Measurements from ENCODE around the gene CFAP77. TPM values are rescaled to one million over a fixed set of nuclear protein-coding genes. Genes with fewer than 3 reads are reported as not detected.
"Not testable (repeated sequence)": the region's sequence is repeated elsewhere in the genome, so short reads cannot be mapped to it uniquely, and the experiment has no call there.

The CFAP77 gene
- total and polyA plus RNA-seq, 9 donors = 0.11 to 13.8 (median 0.47) TPM; not detected in 4

DNA sequence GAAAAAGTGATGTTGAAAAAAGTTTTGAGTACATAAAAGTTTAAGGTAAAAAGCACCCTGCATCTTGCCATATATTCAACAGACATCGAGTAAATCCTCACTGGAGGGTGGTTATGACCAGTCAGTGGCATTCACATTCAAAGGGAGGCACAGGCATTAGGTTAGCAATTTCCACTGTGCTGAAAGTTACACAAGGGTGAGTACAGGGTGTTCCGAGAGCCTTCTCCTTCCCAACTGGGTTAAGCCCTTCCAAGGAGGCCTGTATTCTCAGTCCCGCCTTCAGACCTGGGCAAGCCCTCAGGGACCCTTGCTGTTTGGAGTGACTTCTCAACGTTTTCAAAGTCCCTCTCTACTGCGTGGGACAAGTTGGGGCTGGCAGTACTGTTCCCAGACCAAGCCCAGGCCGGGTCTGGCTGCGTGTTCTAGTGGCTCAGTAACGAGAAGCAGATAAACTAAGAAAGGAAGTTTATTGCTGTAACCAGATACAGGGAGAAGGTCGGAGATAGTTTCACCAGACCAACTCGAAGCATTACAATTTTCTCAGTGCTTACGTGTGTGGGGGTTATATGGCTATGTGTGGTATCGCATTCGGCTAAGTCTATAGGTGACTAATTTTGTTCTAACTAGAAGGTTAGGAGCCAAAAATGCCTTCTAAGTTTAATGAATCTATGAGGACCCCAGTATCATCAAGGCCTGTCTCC lies 42.2 kb upstream of the CFAP77 start:
- no peak overlapping the region for H3K4me3 ChIP-seq
- no peaks in the 10 kb centered on the region for H3K36me3 ChIP-seq
- no peaks in the 10 kb centered on the region for H3K9me3 ChIP-seq
- no peak for TF ChIP-seq EP300 (IDR thresholded peaks at IDR 0.05)
- TF ChIP-seq POLR2A (IDR thresholded peaks at IDR 0.05) = no peak
- TF ChIP-seq, protein P1, sequence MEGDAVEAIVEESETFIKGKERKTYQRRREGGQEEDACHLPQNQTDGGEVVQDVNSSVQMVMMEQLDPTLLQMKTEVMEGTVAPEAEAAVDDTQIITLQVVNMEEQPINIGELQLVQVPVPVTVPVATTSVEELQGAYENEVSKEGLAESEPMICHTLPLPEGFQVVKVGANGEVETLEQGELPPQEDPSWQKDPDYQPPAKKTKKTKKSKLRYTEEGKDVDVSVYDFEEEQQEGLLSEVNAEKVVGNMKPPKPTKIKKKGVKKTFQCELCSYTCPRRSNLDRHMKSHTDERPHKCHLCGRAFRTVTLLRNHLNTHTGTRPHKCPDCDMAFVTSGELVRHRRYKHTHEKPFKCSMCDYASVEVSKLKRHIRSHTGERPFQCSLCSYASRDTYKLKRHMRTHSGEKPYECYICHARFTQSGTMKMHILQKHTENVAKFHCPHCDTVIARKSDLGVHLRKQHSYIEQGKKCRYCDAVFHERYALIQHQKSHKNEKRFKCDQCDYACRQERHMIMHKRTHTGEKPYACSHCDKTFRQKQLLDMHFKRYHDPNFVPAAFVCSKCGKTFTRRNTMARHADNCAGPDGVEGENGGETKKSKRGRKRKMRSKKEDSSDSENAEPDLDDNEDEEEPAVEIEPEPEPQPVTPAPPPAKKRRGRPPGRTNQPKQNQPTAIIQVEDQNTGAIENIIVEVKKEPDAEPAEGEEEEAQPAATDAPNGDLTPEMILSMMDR (IDR thresholded peaks at IDR 0.05) = no peak
- intact Hi-C loops (cut with DNase I) = no loop called here
- 55 to 57% (median 57%) methylated on average over 13 of the region's 13 CpGs for WGBS, 3 donors
- no peak overlapping the region for H3K27ac ChIP-seq
- DNase-seq = no peak
- no peaks in the 10 kb centered on the region for H3K27me3 ChIP-seq
- no peaks in the 10 kb centered on the region for H3K4me1 ChIP-seq (ENCODE audit: insufficient read depth)

DNA sequence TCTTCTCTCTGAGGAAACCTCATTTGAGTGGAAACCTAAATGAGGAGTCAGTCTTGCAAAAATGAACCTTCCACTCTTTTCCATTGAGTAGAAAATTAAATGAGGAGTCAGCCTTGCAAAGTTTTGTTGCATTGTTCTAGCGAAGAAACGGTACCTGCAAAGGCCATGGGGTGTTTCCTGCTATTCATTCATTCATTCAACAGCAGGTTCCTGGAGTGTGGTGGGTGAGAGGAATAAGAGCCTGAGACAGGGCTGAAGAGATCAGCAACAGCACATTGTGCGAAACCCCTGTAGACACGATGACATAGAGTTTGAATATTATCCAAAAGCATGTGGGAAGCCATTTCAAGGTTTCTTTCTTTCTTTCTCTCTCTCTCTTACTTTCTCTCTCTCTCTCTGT lies 40.6 kb upstream of the CFAP77 start:
- intact Hi-C loops (cut with DNase I) = no loop called here
- H3K4me3 ChIP-seq = no peak overlapping the region
- H3K4me1 ChIP-seq (ENCODE audit: insufficient read depth) = no peaks in the 10 kb centered on the region
- TF ChIP-seq, protein P1 (IDR thresholded peaks at IDR 0.05) = no peak
- TF ChIP-seq POLR2A (IDR thresholded peaks at IDR 0.05) (no peak), EP300 (IDR thresholded peaks at IDR 0.05) (no peak)
- no peak overlapping the region for H3K27ac ChIP-seq
- no peaks in the 10 kb centered on the region for H3K9me3 ChIP-seq
- H3K36me3 ChIP-seq = no peaks in the 10 kb centered on the region
- no peaks in the 10 kb centered on the region for H3K27me3 ChIP-seq
- 82 to 94% (median 94%) methylated on average over 4 of the region's 4 CpGs for WGBS, 3 donors
- DNase-seq = no peak

DNA sequence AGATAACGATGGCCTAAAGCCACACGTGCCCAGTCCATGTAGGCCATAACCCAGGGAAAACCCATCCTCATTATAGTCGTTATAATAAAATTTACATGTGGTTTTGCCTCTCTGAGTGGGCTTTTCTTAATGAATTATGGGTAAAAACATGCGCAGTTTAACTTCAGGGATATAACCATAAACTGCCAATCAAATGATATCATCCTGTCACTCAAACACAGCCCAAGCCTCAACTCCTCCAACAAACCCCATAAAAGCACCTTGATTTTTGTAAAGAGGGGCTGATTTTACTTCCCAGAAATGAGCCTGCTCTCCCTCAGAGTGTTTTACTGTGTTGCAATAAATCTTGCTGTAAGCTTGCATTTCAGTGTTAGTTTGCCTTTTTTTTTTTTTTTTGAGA lies 39.4 kb upstream of the CFAP77 start:
- Histone ChIP-seq H3K27ac (no peak overlapping the region), H3K27me3 (no peaks in the 10 kb centered on the region), H3K9me3 (no peaks in the 10 kb centered on the region), H3K36me3 (no peaks in the 10 kb centered on the region), H3K4me3 (no peak overlapping the region), H3K4me1 (ENCODE audit: insufficient read depth) (no peaks in the 10 kb centered on the region)
- no peak for DNase-seq
- intact Hi-C loops (cut with DNase I) = no loop called here
- TF ChIP-seq, protein P1 (IDR thresholded peaks at IDR 0.05) = no peak
- TF ChIP-seq EP300 (IDR thresholded peaks at IDR 0.05) = no peak
- no peak for TF ChIP-seq POLR2A (IDR thresholded peaks at IDR 0.05)
- 65 to 73% (median 70%) methylated on average over 4 of the region's 4 CpGs for WGBS, 3 donors

DNA sequence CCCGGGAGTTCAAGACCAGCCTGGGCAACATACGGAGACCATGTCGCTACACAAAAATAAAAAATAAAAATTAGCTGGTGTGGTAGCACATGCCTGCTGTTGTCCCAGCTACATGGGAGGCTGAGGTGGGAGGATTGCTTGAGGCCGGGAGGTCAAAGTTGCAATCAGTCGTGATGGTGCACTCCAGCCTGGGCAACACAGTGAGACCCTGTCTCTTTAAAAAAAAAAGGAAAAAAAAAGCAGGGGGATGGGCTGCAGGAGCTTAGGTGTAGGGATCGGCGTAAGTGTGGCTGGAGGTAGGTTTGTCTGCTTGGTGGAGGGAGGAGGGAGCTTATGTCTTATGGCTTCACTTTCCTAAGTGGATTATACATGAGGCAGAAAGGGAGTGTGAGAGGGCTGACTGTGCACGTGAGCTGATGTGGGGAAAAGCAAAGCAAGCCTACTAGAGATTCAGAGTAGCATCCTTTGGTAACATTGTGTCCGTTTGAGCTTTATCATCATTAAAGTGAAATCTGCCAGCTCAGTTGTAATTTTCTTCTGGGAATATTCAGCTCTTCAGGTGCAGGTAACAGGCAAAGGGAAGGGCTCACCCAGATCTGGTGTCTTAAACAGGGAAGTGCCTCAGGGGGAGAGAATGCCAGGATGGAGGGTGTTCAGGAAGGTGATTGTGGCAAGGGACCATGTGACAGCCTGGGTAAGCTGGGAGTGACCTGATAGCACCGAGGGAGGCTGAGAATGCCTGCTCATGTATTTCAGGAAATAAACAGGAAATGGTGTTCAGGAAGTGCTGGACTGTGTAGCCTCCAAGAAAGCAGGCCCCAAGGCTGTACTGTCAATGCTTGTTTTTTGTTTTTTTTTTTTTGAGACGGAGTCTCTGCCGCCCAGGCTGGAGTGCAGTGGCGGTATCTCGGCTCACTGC lies 37.6 kb upstream of the CFAP77 start:
- no peaks in the 10 kb centered on the region for H3K27me3 ChIP-seq
- 53 to 62% (median 57%) methylated on average over 14 of the region's 14 CpGs for WGBS, 3 donors
- intact Hi-C loops (cut with DNase I) = no loop called here
- H3K4me3 ChIP-seq = no peak overlapping the region
- H3K36me3 ChIP-seq = no peaks in the 10 kb centered on the region
- TF ChIP-seq POLR2A (IDR thresholded peaks at IDR 0.05) (no peak), EP300 (IDR thresholded peaks at IDR 0.05) (no peak)
- TF ChIP-seq, protein P1 (IDR thresholded peaks at IDR 0.05) = no peak
- no peak overlapping the region for H3K27ac ChIP-seq
- no peaks in the 10 kb centered on the region for H3K4me1 ChIP-seq (ENCODE audit: insufficient read depth)
- DNase-seq = peak in 1 of 5 donors; percentile 25
- no peaks in the 10 kb centered on the region for H3K9me3 ChIP-seq

DNA sequence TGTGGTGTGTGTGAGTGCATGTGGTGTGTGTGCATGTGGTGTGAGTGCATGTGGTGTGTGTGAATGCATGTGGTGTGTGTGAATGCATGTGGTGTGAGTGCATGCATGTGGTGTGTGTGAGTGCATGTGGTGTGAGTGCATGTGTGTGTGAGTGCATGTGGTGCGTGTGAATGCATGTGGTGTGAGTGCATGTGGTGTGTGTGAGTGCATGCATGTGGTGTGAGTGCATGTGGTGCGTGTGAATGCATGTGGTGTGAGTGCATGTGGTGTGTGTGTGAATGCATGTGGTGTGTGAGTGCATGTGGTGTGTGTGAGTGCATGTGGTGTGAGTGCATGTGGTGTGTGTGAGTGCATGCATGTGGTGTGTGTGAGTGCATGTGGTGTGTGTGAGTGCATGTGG lies 32.2 kb upstream of the CFAP77 start:
- 86 to 97% (median 89%) methylated on average over 2 of the region's 2 CpGs for WGBS, 3 donors
- intact Hi-C loops (cut with DNase I); H3K36me3 ChIP-seq; H3K9me3 ChIP-seq; H3K27ac ChIP-seq; DNase-seq; H3K27me3 ChIP-seq; H3K4me3 ChIP-seq; H3K4me1 ChIP-seq (ENCODE audit: insufficient read depth): not testable (repeated sequence)

DNA sequence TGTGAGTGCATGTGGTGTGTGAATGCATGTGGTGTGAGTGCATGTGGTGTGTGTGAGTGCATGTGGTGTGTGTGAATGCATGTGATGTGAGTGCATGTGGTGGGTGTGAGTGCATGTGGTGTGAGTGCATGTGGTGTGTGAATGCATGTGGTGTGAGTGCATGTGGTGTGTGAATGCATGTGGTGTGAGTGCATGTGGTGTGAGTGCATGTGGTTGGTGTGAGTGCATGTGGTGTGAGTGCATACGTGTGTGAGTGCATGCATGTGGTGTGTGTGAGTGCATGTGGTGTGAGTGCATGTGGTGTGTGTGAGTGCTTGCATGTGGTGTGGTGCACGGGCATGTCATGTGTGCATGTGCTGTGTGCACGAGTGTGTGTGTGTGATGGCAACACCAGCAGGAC lies 31.6 kb upstream of the CFAP77 start:
- DNase-seq; intact Hi-C loops (cut with DNase I): not testable (repeated sequence)

More for the DNA sequence above, 31.6 kb upstream of the CFAP77 start:
- H3K27me3 ChIP-seq; H3K4me1 ChIP-seq (ENCODE audit: insufficient read depth); H3K9me3 ChIP-seq; H3K4me3 ChIP-seq; H3K36me3 ChIP-seq; H3K27ac ChIP-seq: not testable (repeated sequence)
- WGBS, 3 donors = 85 to 96% (median 93%) methylated on average over 3 of the region's 3 CpGs
